Measurements from ENCODE around the gene MGAT1. TPM values are rescaled to one million over a fixed set of nuclear protein-coding genes. Genes with fewer than 3 reads are reported as not detected.
"Not testable (repeated sequence)": the region's sequence is repeated elsewhere in the genome, so short reads cannot be mapped to it uniquely, and the experiment has no call there.

MGAT1 gene
- total RNA-seq, 1 donor from 2014 or later: 124 TPM

DNA sequence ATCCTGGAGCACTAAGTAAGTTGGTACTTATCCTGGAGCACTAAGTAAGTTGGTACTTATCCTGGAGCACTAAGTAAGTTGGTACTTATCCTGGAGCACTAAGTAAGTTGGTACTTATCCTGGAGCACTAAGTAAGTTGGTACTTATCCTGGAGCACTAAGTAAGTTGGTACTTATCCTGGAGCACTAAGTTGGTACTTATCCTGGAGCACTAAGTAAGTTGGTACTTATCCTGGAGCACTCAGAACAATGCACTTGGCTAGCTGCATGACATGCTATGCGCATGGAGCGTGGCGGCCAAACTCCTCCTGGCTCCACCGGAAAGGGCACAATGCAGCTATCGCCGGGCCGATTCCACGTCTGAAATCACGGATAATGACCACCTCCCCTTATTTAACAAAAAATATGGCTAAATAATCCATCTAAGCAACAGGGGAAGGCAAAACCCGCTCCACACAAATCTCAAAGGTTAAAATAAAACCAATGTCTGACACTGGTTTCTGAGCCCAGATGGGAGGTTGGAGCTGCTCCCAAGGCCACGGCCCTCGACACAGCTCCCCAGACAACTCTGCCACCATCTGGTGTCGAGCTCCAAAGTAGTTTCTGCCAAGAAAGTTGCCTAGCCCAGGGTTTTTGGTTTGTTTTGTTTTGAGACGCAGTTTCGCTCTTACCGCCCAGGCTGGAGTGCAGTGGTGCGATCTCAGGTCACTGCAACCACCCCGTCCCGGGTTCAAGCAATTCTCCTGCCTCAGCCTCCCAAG, 13.8 kb downstream of the MGAT1 start:
- intact Hi-C loops (cut with micrococcal nuclease): not testable (repeated sequence)

DNA sequence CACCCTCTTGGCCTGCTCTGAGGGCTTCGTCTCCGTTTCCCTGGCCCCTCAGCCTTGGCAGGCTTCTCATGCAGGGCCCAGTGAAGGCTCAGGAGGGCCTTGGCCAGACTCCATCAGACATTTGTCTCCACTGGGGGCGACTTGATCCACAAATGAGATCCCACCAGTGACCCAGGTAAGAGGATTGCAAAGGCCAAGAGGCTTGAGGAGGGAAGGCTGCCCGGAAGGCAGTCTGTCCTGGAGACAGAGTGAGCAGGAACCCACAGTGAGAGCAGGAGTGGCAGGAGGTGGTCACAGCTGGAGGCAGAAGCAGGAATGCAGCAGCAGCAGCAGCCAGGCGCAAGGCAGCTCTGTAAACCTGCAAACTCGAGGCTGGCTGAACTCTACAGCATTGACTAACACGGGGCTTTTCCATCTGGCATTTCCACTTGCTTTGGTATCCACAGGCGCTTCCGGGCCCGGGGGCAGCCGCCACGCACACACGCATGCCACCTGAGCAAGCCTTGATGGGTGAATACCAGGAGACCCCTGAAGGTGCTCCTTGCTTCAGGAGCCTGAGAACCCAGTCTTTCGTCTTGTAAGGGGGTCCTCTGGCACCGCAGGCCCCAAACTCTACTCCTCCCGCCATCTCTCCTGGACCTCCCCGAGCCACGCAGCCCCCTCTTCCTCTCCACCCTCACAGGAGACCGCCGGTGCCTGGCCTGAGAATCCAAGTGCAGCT, 14.7 kb downstream of the MGAT1 start:
- intact Hi-C loops (cut with micrococcal nuclease): no loop called here

DNA sequence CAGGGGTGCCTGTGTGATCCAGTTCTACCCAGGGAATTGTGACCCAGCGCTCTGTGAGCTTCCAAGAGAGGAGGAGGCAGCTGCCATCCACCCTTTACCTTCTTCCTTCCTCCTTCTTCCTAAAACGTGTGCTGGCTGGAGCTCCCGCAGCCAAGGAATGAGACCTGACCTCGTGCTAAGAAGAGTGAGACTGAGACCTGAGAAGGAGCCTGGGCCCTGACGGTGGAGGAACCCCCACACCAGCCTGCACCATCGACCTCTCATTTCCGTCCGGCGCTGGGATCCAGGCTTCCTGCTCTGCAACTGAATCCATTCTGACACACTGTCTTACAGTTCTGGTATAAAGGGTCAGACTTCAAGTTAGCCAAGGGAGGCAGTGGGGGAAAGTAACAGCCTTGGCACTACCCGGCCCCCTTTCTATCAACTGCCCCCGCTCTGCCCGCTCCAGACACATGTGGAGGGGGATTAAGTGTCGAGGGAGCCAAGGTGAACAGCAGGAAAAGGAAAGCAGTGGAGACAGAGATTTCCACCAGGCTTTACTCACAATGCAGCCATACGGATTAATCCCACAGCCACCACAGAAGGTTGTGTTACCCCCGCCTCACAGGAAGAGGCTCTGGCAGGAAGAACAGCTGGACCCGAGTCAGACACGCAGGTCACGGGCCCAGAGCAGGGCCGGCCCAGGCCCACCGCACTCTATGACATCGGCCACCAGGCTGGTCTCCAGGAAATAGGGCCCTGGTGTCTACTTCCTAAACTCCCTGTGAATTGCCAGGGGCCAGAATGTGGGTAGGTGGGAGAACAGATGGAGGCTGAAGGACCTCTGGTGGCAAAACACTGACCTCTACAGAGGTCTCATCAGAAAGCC, 15.8 kb downstream of the MGAT1 start:
- intact Hi-C loops (cut with micrococcal nuclease): no loop called here

DNA sequence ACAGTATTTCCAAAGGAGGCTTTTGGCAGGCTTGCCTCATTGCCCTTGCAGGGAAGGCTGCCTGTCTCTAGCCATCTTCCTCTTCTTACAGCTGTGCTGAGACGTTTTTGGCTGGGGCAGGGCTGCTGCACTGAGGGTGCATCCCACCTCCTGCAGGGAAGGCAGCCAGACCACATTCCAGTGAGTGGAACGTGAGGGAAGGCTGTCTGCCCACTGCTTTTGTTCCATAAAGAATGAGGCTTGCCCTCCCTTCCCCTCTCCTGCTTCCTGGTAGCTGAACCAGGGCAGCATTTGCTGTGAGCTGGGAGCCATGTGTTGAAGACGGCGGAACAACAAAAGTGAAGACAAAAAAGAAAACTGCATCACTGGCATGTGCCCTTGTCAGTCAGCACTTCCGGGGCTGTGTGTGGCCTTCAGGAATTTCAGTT, 16.8 kb downstream of the MGAT1 start:
- intact Hi-C loops (cut with micrococcal nuclease): no loop called here

DNA sequence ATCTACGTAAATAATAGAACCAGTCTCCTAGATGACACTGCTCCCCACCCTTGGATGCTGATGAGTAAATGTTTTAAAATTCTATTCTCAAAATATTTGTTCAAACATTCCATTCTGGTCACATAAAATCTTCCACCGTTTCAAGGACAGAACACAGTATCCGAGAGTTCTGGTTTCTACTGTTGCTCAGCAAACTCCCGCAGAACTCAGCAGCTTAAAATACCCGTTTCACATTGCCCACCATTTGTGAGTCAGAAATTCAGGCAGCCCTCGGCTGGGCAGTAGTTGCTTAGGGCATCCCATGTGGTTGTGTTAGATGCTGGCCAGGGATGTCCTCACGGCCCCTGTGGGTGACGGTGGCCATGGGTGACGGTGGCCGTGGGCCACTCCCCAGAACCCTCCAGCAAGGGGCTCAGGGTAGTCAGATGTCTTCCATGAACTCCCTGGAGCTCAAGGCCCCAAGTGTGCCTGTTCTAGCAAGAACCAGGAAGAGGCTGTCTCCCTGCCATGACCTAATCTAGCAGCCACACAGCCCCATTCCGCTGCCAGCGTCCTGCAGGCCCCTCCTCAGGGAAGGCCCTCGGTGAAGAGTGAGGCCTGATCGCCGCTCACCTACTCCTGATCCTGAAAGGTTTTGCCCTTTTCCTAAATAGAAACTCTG, 17.4 kb downstream of the MGAT1 start:
- intact Hi-C loops (cut with micrococcal nuclease): no loop called here

DNA sequence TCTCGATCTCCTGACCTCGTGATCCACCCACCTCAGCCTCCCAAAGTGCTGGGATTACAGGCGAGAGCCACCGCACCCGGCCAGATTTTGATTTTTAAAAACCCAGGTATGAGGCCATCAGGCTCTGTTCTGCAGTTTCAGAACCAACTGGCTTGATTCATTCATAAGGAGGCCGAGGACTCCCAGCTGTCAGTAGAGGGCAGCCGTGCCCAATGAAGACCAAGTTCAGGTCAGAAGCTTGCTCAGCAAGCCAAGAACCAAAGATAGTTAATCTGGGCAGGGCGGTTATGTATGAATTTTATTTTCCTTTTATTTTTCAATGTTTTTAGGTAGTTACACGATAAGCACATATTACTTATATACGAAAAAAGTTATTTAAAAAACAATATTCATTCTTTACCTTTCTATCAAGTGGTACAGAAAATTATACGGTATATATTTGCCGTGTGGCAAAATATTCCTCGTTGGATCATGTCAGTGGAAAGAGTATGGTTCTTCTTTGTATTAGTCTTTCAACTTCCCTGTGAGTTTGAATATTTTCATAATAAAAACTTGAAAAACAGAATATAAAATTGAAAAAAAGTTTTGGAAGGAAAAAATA, 18.0 kb downstream of the MGAT1 start:
- intact Hi-C loops (cut with micrococcal nuclease): no loop called here

DNA sequence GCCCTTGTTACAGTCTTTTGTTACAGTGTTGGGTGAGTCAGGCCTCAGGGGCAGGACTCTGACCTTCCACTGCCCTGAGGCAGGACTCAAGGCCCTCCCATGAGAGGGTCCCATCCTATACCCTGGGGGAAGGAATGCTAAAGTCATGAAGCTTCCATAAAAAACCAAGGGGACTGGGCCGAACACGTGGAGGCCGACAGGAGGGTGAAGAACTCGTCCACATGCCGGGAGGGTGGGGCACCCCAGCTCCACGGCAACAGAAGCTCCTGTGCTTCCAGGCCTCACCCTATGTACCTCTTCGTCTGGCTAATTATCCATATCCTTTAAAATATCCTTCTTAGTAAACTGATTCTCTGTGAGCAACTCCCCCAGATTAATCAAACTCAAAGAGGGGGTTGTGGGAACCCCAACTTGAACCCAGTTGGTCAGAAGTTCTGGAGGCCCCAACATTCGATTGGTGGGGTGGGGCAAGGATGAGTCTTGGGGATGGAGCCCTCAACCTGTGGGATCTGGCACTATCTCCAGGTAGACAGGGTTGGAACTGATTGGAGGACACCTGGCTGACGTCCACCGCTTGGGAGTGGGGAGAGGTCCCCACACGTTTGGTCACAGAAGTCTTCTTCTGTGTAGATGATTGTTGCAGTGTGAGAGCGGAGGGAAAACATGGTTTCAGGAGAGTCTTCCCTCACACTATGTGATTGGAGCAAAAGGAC, 19.1 kb downstream of the MGAT1 start:
- intact Hi-C loops (cut with micrococcal nuclease): no loop called here

DNA sequence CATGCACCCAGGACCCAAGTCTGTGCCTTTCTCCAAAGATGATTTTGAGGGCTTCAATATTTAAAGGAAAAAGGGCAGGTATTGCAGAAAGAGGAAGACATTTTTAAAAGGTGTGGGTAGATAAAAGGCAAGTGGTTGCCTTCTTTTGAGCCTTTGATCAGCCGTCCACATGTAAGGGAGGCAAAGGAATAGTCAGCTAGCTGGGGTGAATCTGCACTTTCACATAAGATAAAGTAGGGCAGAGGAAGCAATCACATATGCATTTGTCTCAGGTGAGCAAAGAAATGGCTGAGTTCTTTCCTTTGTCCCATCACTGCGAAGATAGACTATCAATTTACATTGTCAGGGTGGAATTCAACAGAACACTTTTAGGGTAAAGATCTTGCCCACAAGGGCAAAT, 19.9 kb downstream of the MGAT1 start:
- intact Hi-C loops (cut with micrococcal nuclease): no loop called here

DNA sequence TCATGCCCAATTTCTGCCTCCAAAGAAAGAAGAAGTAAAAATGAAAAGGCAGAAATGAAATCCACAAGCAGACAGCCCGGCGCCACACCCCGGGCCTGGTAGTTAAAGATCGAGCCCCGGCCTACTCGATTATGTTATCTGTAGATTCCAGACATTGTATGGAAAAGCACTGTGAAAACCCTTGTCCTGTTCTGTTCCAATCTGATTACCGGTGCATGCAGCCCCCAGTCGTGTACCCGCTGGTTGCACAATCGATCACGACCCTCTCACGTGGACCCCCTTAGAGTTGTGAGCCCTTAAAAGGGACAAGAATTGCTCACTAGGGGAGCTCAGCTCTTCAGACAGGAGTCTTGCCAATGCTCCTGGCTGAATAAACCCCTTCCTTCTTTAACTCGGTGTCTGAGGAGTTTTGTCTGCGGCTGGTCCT, 20.7 kb downstream of the MGAT1 start:
- intact Hi-C loops (cut with micrococcal nuclease): not testable (repeated sequence)

DNA sequence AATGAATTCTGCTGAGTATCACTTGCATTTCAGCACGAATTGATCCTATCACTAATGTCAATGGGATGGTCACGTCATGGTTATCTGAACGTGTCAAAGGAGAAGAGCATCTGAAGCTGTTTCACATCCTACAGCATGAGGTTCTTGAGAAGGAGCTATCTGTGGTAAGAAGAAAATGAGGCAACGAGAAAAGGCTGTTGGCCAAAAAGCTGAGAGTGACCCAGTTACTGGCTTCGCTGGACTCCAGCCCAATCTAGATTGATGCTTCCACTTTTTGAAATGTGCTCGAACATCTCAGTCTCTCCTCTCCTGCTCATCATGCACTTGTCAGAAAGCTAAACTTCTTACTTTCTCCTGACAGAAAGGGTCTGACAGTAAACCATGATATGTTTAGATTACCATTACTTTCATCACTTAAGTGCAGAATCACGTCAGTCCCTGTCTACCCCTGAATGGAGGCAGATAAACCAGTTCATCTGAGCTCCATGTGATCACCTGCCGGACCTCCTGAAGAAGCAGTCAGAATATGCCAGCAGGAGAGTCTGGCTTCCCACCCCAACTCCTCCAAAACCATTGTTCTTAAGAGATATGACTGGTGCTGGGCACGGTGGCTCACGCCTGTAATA, 22.5 kb downstream of the MGAT1 start:
- intact Hi-C loops (cut with micrococcal nuclease): no loop called here

DNA sequence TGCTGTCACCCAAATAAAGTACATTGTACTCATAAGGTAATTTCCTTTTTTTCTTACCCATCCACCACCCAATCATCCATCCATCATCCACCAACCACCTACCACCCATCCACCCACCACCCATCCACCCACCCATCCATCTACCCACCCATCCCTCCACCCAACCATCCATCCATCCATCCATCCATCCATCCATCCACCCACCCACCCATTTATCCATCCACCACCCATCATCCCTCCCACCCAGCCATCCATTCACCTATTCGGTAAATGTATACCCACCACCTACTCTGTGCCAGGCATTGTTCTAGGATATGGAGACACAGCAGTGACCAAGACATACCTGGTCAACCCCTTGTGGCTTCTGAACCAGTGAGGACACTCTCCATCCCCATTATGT, 25.1 kb downstream of the MGAT1 start:
- intact Hi-C loops (cut with micrococcal nuclease): no loop called here

DNA sequence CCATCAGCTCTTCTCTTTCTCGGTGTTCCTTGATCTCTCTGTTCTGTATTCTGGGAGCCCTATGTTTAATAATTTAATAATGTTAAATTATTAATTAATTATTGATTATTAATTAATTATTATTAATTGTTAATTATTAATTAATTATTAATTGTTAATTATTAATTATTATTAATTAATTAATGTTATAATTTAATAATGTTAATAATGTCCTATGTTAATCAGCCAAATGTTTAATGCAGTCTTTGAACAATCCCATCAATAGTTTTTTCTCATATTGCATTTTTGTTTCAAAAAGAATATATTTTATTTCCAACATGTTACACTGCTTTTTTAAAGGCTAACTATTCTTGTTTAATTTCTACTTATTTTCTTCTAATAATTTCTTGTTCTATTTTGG, 26.2 kb downstream of the MGAT1 start:
- intact Hi-C loops (cut with micrococcal nuclease): no loop called here

DNA sequence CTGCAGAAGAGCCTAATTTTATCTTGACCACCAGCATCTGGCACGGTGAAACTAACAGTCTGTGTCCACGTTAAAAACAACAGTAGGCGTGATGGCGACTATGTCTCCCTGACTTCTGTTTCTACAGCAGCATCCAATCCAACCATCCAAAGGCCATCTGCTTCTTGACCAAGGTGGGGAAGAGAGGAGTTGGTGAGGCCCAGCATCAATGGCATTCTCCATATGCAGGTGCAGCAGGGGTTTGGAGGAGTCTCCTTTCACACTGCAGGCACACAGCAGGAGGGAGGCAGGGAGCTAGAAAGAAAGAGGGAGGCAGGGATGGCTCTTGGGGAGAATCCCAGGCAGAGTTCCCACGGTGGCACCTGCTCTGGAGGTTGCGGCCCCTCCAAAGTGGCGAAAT, 27.0 kb downstream of the MGAT1 start:
- intact Hi-C loops (cut with micrococcal nuclease): no loop called here

DNA sequence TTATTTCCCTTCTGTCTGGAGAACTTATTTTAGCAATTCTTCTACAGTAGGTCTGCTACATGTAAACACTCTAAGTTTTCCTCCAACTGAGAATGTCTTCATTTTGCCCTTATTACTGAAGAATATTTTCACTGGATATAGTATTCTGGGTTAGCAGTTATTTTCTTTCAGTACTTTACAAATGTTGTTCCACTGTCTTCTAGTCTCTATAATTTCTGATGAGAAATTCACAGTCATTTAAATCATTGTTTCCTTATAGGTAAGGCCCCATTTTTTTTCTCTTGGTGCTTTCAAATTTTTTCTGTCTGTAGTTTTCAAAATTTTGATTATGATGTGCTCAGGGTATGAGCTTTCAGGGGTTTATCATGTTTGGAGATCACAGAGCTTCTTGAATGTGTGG, 30.8 kb downstream of the MGAT1 start:
- intact Hi-C loops (cut with micrococcal nuclease): no loop called here

DNA sequence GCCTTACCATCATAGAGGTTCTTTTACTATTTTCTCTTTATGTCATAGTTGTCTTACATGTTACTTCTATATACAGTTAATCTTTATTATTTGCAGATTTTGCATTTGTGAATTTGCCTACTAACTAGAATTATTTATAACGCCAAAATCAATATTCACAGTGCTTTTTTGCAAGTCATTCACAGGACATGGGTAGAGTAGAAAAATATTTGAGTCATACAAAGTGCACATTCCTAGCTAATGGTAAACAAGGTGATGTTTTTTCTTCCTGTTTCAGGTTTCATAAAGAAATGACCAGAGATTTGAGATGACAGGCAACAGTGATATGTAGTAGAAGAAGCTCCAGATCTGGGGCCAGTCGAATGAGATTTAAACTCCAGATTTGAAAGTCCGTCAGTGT, 32.8 kb downstream of the MGAT1 start:
- intact Hi-C loops (cut with micrococcal nuclease): no loop called here

DNA sequence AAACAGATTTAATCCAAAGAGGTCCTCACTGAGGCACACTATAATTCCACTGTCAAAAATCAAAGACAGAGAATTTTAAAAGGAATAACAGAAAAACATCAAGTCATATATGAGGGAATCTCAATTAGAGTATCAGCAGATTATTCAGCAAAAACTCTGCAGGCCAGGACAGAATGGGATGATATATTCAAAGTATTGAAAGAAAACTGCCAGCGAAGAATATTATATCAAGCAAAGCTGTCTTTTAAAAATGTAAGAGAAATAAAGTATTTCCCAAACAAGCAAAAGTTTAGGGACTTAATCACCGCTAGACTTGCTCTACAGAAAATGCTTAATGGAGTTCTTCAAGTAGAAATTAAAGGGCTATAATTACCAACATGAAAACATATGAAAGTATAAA, 47.0 kb downstream of the MGAT1 start:
- intact Hi-C loops (cut with micrococcal nuclease): no loop called here

DNA sequence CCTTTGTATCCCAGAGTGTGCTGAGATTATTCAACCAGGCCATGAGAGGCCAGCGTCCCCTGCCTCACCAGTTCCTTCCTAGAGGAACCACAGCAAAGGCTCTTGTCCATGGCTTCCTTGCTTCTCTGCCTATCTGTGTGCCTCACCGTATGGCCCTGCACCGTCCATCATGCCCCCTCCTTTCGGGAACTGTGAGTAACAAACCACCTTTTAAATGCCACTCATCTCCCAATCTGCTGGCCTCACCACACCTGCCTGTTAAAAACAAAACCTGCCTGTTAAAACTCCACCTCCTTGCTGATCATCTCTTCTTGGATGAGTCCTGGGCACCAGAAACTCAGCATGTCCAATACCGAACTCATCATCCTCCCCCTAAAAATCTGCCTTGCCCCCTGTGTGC, 58.4 kb downstream of the MGAT1 start:
- intact Hi-C loops (cut with micrococcal nuclease): no loop called here

DNA sequence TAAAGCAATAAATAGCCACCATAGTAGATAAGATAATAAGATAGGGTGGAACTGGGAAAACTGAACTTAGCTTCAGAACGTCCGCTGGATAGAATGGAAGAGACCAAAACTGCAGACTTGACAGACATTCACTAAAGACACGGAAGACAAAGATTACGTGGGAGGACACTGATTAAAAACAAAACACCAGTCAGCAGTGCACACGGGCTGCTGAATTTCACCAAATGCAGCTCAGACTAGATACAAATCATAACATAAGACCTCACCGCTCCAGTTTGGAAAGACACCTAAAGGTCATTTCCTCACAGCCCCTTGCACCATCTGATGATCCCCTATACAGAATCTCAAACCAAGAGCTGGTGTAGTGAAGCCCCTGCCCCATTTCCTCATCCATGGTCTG, 59.9 kb downstream of the MGAT1 start:
- intact Hi-C loops (cut with micrococcal nuclease): no loop called here

DNA sequence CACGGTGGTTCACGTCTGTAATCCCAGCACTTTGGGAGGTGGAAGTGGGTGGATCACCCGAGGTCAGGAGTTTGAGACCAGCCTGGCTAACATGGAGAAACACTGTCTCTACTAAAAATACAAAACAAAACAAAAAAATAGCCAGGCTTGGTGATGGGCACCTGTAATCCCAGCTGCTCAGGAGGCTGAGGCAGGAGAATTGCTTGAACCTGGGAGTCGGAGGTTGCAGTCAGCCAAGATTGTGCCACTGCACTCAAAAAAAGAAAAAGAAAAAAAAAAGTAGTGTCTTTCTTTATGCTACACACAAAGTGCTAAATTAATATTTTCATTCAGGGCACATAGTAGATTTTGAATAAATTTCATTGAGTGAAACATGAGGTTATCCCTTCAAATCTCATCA, 61.7 kb downstream of the MGAT1 start:
- intact Hi-C loops (cut with micrococcal nuclease): not testable (repeated sequence)

DNA sequence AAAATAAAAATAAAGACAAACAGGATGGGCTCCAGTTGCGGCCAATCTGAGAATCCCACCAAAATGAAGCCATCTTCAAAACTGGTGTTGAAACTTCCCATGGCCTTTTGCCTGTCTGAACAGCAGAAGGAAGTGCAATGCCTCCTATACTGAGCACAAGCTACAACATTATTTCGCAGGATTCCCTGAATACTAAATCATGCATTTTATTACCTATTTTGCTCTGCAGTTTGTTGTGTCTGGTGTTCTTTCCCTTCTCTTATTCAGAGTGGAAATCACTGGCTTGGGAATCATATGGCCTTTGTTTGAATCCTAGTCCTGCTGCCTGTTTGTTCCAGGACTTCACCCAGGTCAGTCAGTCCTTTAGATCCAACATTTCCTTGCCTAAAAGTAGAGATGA, 62.6 kb downstream of the MGAT1 start, which contains the start of gene OR2Y1:
TSS of gene OR2Y1 (minus strand) at position 101 of the 400 bp plus-strand sequence. CDS start at position 101, 0 bp downstream.
- intact Hi-C loops (cut with micrococcal nuclease): no loop called here

Data from T-helper 2 cell treated with Interferon-gamma antibody and Interleukin-4, amounts not matched to agents 100 ng/mL and 5 ng/mL, for 36 hours (primary cell).